HG03457 (cell line): ENCODE data around the gene LMCD1.

Experiments
- ATAC-seq: cut with Tn5 transposase; IDR thresholded peaks from one replicate; pipeline ENCODE4 v1.9.1; 2021; ENCODE audit warnings: moderate number of reproducible peaks; ENCODE audit not compliant: unreplicated experiment

LMCD1 gene

GRCh38 chr3:8503871-8504610, 2.4 kb downstream of the LMCD1 start:
- ATAC-seq: no peak

- no peak for ATAC-seq
Observed at GRCh38 chr3:8504611-8504973, 3.0 kb downstream of the LMCD1 start.

DNA sequence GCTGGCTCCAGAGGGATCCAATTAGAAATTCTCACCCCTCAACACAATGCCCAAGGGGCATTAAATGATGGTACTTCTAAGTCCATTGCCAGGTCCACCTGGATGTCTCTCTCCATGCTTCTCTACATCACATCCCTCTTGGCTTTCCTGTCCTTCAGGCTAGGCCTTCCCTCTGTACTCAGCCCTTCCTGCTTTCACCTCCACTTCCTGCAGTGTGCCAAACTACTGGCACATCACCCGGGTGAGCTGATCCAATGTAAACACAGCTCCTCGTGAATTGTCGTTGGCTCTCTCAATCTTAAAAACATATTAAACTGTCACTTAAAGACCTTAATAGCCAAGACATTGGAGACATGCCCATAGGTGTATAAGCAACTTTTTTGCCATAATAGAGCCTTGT, 4.0 kb downstream of the LMCD1 start:
- ATAC-seq: no peak

GRCh38 chr3:8506571-8507061, 5.0 kb downstream of the LMCD1 start:
- ATAC-seq: no peak

GRCh38 chr3:8507496-8507895, 5.9 kb downstream of the LMCD1 start:
- ATAC-seq: no peak

- ATAC-seq: no peak
Observed at GRCh38 chr3:8509961-8510360, 8.3 kb downstream of the LMCD1 start.

- no peak for ATAC-seq
Observed at GRCh38 chr3:8512234-8512633, 10.6 kb downstream of the LMCD1 start.

DNA sequence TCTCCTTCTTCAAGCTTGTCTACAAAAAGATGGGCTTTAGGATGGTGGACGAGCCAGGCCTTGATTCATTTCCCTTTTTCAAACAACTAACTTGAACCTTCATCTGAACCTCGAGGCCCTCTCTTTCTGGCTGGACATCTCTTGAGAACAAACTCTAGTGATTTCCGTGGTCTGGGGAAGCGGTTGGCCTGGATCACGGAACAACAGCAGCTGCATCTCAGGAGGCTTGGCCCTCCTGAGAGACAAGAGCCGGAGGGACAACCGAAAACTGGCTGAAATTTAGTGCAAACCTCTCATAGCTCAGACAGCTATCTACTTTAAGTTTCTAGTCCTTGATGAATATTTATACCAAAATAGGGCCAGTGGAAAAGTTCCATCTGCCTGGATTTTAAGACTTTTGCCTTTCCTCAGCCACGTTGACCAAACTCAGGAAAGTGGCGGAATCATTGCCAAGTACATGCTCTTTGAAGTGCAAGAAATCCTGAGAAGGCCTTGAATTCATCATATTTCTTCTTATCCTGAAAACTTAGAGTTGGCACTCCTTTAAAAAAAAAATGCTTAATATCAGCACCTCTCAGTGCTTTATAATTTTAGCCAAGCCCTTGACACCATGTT, 14.5 kb downstream of the LMCD1 start:
- no peak for ATAC-seq

GRCh38 chr3:8516783-8517182, 15.2 kb downstream of the LMCD1 start:
- ATAC-seq: no peak

- no peak for ATAC-seq
Observed at GRCh38 chr3:8517487-8517886, 15.9 kb downstream of the LMCD1 start.

DNA sequence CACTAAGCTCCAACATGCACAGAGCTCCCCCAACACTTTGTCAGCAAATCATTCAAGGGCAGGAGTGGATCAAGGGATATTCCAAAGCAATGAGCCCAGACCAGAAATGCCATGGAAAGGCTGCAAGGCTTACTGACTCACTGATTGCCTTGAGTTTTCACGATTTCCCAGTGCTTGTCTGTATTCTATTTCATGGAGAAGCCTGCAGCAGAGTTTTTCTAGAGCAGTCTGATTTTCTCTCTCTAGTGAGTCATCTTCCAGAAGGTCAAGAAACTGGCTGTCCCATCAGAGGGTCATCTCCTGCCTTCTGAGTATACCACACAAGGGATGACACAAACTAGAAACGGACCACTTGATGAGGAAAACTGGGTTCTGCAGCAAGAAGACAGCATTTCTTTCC, 16.5 kb downstream of the LMCD1 start:
- no peak for ATAC-seq

DNA sequence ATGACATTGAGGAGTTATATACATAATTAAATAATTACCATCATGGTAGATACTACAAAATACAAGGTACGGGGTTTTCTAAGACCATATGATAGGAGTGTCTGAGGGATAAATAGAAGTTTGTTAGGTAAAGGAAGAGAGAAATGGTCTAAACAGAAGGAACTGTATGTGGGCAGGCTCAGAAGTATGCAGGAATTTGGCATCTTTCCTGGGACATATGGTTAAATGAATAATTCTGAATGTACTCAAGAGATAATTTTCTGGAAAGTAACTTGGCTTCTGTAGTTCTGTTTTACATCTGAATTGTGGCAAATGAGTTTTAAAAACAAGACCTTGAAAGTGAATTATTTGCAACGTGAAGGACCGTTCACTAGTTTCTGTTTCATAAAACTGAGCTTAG, 17.5 kb downstream of the LMCD1 start:
- no peak for ATAC-seq

DNA sequence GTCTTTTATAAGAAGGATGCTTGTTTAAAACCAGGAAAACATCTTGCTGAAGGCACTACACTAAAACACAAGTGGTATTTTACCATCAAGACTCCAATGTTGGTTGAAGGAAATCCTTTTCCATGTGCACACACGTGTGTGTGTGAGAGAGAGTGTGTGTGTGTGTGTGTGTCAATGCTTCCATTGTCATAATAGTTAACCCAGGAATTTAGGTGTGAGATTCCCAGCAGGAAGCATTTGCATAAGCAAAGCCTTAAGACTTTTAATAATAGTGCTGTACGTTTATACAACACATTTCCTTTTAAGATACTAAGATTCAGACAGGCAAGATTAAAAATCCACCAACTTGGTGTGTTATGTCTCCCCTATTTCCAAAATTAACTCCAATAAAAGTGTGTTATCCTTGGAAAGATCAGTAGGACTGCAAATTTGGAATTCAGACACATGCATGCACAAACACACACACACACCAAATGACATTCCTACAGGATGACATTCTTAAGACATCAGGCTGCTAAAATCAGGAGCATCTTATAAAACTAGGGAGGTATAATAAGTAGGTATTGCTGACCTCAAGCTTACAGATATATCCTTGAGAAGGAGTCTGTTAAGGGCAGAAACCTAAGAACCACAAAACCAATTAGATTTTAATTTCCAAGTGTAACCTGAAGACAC, 18.3 kb downstream of the LMCD1 start:
- no peak for ATAC-seq

GRCh38 chr3:8520816-8521403, 19.3 kb downstream of the LMCD1 start:
- ATAC-seq: no peak

GRCh38 chr3:8523041-8523440, 21.4 kb downstream of the LMCD1 start:
- no peak for ATAC-seq

GRCh38 chr3:8524249-8524648, 22.6 kb downstream of the LMCD1 start:
- ATAC-seq: no peak

GRCh38 chr3:8524656-8525399, 23.2 kb downstream of the LMCD1 start:
- no peak for ATAC-seq

- no peak for ATAC-seq
Observed at GRCh38 chr3:8525893-8526292, 24.3 kb downstream of the LMCD1 start.

- no peak for ATAC-seq
Observed at GRCh38 chr3:8529181-8529637, 27.6 kb downstream of the LMCD1 start.

DNA sequence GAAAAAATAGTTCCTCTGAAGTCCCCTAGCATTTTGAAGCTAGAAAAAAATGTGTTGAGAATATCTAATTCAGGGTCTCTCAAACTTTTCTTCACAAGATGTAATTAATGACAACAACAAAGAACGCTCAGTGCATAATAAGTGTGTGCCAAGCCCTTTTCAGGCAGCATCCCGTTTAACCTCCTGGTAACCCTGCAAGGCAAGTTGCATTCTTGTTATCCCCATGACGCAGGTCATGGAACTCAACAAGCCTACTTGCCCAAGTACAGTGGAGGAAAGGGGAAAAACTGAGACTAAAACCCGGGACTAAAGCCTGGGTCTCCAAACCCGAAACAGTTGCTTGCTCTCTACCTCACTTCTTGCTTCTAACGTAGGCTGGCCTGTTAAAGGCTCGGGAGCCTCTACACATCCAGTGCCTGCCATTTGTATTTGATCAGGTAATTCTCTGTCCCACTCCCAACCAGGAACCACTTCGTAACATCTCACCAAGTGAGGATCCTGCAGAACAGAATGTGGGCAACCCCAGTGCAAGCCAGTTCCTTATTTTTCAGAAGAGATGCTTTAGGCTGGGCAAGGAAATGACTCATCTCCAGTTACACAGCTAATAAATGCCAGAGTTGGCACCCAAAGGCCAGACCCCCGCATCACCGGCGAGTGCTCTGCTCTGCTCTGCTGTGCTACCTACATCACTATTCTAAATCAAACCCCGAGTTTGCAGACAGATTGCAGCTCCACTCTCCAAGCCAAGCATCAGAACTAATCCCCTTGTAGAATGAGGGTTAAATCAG, 28.3 kb downstream of the LMCD1 start:
- ATAC-seq: no peak
